Right atrium auricular region (tissue), 2 donors: Measurements from ENCODE around the gene ANGPTL2. TPM values are rescaled to one million over a fixed set of nuclear protein-coding genes. Genes with fewer than 3 reads are reported as not detected.

Source experiments
- DNase-seq: peaks from one replicate; pipeline ENCODE4 v3.0.0-alpha.2; 2019; ENCODE audit warnings: low spot score
- H3K27ac ChIP-seq, 2 donors: fragments of 200-600 bp; sonication (generic); 1 replicate in 1 of 2; 2 replicates in 1 of 2; pipeline ENCODE4 v1.5.1; 2016 to 2019
- H3K27me3 ChIP-seq, 2 donors: fragments of 200-600 bp; sonication (generic); one replicate each; pipeline versions ENCODE4 v1.5.1 to v1.6.0; 2017 to 2019
- H3K36me3 ChIP-seq: fragments of 200-600 bp; sonication (generic); one replicate; pipeline ENCODE4 v1.5.1; 2016
- H3K4me1 ChIP-seq, 2 donors: fragments of 200-600 bp; sonication (generic); one replicate each; pipeline versions ENCODE4 v1.5.1 to v1.6.0; 2017 to 2019
- H3K4me3 ChIP-seq, 2 donors: fragments of 200-600 bp; sonication (generic); 1 replicate in 1 of 2; 2 replicates in 1 of 2; pipeline ENCODE4 v1.5.1; 2017 to 2019; ENCODE audit warnings: mild to moderate bottlenecking in 1 of 2, moderate library complexity in 1 of 2
- H3K9me3 ChIP-seq, 2 donors: fragments of 200-600 bp; sonication (generic); one replicate each; pipeline ENCODE4 v1.5.1; 2019
- total RNA-seq, 2 donors: library from RNA; depleted of rRNA; stranded (reverse); fragments of >200 nt; gene quantifications; one replicate each; pipeline ENCODE4 v1.1.0, GENCODE V29; 2016
- TF ChIP-seq, protein P1 (sequence below), 2 donors: fragments of 200-600 bp; sonication (generic); IDR thresholded peaks; one replicate each; pipeline ENCODE4 v1.5.1; 2019; ENCODE audit warnings: antibody characterized with exemption in 2 of 2

Gene ANGPTL2
- total RNA-seq, 2 donors from 2014 or later = 42.8 to 55.8 TPM

DNA sequence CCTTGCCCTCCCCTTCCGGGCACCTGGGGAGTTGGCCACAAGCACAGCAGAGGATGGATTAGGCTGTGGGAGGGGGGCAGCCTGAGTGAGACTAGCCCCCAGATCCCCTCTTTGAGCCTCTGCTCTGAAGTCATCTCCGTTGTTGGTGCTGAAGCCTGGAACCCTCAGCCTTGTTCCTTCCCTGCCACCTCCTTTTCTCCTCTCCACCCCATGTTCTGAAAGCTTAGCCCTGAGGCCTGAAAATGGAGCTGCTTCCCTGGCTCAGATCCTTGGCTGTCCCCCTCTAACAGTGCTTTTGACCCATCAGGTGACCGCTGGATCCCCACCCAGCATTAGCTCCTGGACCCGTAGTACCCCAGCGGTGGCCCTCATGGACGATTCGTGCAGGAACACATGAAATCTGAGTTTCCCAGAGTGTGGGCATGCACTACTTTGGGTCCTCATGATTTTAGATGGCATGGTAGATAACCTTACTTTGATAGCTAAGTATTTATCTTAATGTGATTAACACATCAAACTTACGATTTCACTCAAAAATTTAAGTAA lies 21.6 kb upstream of the ANGPTL2 start:
- peak overlapping the region in 1 of 2 donors; percentile 61 for H3K27ac ChIP-seq
- DNase-seq = no peak

DNA sequence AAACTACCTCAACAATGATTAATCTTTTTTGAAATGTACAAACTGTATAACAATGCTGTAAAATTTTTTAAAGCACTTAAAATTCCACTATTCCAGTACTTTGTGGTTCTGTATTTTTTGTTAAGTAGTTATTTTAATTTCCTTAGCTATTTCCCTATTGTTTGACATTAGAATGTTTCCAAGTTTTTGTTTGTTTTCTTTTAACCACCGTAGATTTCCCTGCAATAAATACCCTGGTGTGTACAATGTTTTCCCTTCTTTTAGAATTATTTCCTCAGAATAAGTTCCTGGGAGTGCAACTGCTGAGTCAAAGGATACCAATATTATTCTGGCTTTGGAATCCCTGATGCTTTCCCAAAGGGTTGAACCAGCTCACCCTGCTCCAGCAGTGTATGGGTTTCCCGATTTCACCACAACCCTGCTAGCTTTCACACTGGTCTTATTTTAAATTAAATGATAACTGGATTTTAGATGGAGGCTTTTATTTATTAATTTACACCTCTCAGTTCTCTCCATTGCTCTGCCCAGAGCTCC lies 20.6 kb upstream of the ANGPTL2 start:
- H3K36me3 ChIP-seq = no peaks in the 10 kb centered on the region
- DNase-seq = no peak
- H3K4me3 ChIP-seq = no peak overlapping the region
- no peaks in the 10 kb centered on the region for H3K27me3 ChIP-seq
- H3K4me1 ChIP-seq = peaks cover 0 to 19% of the 10 kb centered on the region in 2 donors
- no peaks in the 10 kb centered on the region for H3K9me3 ChIP-seq
- H3K27ac ChIP-seq = no peak overlapping the region
- TF ChIP-seq, protein P1, sequence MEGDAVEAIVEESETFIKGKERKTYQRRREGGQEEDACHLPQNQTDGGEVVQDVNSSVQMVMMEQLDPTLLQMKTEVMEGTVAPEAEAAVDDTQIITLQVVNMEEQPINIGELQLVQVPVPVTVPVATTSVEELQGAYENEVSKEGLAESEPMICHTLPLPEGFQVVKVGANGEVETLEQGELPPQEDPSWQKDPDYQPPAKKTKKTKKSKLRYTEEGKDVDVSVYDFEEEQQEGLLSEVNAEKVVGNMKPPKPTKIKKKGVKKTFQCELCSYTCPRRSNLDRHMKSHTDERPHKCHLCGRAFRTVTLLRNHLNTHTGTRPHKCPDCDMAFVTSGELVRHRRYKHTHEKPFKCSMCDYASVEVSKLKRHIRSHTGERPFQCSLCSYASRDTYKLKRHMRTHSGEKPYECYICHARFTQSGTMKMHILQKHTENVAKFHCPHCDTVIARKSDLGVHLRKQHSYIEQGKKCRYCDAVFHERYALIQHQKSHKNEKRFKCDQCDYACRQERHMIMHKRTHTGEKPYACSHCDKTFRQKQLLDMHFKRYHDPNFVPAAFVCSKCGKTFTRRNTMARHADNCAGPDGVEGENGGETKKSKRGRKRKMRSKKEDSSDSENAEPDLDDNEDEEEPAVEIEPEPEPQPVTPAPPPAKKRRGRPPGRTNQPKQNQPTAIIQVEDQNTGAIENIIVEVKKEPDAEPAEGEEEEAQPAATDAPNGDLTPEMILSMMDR (IDR thresholded peaks at IDR 0.05) = no peak

More for the DNA sequence above, 21.6 kb upstream of the ANGPTL2 start:
- Histone ChIP-seq H3K36me3 (no peaks in the 10 kb centered on the region), H3K4me1 (peaks cover 0 to 12% of the 10 kb centered on the region in 2 donors), H3K4me3 (no peak overlapping the region), H3K9me3 (no peaks in the 10 kb centered on the region), H3K27me3 (no peaks in the 10 kb centered on the region)
- TF ChIP-seq, protein P1 (IDR thresholded peaks at IDR 0.05) = no peak

DNA sequence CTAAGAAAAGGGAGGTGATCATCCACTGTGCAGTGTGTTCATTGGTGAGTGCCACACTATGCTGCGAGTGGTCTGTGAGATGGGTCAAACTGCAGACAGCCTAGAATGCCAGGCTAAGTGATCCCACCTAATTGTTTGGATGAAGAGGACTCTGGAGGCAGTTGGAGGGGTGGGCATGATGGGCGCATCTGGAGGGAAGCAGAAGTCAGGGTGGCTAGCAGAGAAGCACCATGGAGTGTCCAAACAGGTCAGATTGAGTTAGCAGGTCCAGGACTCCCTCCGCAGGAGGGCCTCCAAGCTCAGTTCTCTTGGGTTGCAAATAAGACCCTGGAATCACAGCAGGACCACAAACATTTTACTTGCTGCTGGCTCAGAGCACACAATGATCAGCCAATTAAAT lies 19.9 kb upstream of the ANGPTL2 start:
- DNase-seq = no peak
- TF ChIP-seq, protein P1 (IDR thresholded peaks at IDR 0.05) = no peak
- H3K9me3 ChIP-seq = no peaks in the 10 kb centered on the region
- no peak overlapping the region for H3K27ac ChIP-seq
- peaks cover 0 to 21% of the 10 kb centered on the region in 2 donors for H3K4me1 ChIP-seq
- no peaks in the 10 kb centered on the region for H3K27me3 ChIP-seq
- H3K36me3 ChIP-seq = no peaks in the 10 kb centered on the region
- H3K4me3 ChIP-seq = no peak overlapping the region

DNA sequence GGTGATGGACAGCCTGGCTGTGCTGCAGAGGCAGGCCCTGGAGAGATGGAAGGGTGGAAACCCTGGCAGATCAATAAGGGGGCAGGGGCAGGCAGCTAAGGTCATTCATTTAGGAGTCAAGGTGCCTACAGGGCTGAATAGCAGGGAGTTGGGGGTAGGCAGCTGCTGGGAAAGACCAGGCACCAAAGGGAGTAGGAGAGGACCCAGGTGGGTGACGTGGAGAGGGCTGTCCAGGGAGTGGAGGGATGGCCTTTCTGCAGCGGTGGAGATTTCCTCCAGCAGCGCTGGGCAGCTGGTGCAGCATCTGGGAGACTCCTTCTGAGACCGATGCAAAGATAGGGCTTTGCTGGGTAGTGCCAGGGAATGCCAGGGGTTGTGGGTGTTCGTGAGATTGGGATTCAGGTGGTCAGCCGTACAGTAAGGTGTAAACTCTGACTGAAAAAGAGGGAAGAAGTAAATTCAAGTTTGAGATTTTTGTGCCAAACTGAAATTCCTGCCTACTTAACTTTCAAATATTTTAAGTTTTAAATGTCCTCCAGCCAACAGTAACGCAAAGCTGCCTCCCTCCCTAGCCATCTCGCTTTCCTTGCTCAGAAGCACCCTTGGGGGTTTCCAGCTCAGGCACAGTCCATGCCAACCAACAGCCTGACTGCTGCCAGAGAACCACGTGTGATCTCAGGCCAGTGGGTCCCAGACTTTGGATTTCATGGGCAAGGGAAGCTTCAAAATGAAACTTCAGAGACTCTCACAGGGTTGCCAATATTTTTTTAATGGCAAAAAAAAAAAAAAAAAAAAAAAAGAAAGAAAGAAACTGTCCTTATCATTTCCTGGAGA lies 18.6 kb upstream of the ANGPTL2 start:
- Histone ChIP-seq H3K27me3 (no peaks in the 10 kb centered on the region), H3K4me1 (peaks cover 0 to 28% of the 10 kb centered on the region in 2 donors), H3K27ac (no peak overlapping the region), H3K9me3 (no peaks in the 10 kb centered on the region), H3K36me3 (no peaks in the 10 kb centered on the region), H3K4me3 (no peak overlapping the region)
- TF ChIP-seq, protein P1 (IDR thresholded peaks at IDR 0.05) = no peak
- peak; percentile 55 for DNase-seq

DNA sequence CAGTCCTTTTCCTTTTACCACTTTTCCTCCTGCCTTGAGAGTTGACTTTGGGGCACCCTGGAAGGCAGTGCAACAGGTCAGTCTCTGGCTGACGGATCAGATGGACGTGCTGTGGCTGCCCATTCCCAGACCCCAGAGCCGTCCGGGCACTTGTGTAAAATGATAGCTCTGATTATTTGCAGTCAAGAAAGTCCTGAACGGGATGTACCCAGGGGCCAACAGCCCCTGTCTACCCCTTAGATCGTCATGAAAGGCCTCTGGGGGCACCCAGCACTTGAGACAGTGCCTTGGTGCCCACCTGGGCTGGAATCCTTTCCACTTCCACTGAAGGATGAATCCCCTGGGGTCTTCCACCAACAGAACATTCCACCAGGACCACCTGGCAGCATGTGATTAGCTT lies 17.7 kb upstream of the ANGPTL2 start:
- DNase-seq = no peak
- Histone ChIP-seq H3K27ac (no peak overlapping the region), H3K4me1 (peaks cover 0 to 33% of the 10 kb centered on the region in 2 donors), H3K27me3 (no peaks in the 10 kb centered on the region), H3K36me3 (no peaks in the 10 kb centered on the region), H3K9me3 (no peaks in the 10 kb centered on the region), H3K4me3 (no peak overlapping the region)
- TF ChIP-seq, protein P1 (IDR thresholded peaks at IDR 0.05) = no peak
